HL-60/S4 treated with phorbol 12-myristate 13-acetate at 8.2 ng/mL for 4 days and 3 days (cell line): ENCODE data around the gene CSF3.

ENCODE experiments used
- in situ Hi-C: fragments of 300-500 bp; cut with MboI; formaldehyde crosslinking; loops from 2 replicates; pipeline ENCODE4 v1.15.0; 2022; ENCODE audit warnings: low sequenced_read_pairs

CSF3 gene

DNA sequence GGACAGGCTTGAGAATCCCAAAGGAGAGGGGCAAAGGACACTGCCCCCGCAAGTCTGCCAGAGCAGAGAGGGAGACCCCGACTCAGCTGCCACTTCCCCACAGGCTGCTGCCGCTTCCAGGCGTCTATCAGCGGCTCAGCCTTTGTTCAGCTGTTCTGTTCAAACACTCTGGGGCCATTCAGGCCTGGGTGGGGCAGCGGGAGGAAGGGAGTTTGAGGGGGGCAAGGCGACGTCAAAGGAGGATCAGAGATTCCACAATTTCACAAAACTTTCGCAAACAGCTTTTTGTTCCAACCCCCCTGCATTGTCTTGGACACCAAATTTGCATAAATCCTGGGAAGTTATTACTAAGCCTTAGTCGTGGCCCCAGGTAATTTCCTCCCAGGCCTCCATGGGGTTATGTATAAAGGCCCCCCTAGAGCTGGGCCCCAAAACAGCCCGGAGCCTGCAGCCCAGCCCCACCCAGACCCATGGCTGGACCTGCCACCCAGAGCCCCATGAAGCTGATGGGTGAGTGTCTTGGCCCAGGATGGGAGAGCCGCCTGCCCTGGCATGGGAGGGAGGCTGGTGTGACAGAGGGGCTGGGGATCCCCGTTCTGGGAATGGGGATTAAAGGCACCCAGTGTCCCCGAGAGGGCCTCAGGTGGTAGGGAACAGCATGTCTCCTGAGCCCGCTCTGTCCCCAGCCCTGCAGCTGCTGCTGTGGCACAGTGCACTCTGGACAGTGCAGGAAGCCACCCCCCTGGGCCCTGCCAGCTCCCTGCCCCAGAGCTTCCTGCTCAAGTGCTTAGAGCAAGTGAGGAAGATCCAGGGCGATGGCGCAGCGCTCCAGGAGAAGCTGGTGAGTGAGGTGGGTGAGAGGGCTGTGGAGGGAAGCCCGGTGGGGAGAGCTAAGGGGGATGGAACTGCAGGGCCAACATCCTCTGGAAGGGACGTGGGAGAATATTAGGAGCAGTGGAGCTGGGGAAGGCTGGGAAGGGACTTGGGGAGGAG, at the start of gene CSF3:
TSS of gene CSF3 (plus strand) at position 436 of the 993 bp plus-strand sequence. CDS start at position 471, 35 bp downstream.
- in situ Hi-C loops = loop anchor here (25.0 kb wide), 1 partner anchor 272 kb away; the partner anchor contains the start of gene CDC6

DNA sequence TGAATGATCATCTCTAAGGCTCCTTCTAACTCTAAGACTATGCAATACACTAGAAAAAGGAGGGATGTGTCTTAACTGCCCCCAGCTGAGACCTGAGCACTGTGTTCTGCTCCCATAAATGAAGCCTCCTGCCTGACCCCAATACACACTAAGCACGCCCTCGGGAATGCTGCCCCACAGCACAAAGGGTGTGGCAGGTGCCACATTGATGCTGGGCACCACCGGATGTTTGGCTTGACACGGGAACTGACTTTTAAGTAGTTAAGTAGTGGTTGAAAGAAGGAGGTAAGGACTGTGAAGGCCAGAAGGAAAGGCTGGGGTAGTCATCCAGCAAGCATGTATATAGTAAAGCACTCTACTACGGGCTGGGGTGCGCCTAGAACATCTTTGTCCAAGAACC, 48.5 kb upstream of the CSF3 start:
- in situ Hi-C loops = no loop called here

DNA sequence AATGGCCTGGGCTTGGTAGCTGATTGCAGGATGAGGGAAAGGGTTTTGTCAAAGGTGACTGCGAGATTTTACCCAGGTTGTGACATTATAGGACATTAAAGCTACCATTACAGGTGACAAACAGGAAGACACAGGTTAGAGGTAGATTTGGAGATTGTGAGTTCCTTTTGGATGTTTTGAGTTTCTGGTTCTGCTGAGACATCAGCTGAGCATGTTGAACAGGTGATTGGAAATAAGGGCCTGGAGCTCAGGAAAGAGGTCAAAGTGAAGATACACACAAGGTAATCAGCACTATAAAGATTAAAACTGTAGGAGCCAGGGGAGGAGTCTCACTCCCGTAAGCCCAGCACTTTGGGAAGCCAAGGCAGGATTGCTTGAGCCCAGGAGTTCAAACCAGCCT, 46.5 kb upstream of the CSF3 start:
- in situ Hi-C loops = no loop called here

- in situ Hi-C loops = no loop called here
These were observed 45.9 kb upstream of the CSF3 start for GRCh38 chr17:39969375-39969774.

- in situ Hi-C loops = no loop called here
These were observed 45.0 kb upstream of the CSF3 start for GRCh38 chr17:39970157-39970692.

DNA sequence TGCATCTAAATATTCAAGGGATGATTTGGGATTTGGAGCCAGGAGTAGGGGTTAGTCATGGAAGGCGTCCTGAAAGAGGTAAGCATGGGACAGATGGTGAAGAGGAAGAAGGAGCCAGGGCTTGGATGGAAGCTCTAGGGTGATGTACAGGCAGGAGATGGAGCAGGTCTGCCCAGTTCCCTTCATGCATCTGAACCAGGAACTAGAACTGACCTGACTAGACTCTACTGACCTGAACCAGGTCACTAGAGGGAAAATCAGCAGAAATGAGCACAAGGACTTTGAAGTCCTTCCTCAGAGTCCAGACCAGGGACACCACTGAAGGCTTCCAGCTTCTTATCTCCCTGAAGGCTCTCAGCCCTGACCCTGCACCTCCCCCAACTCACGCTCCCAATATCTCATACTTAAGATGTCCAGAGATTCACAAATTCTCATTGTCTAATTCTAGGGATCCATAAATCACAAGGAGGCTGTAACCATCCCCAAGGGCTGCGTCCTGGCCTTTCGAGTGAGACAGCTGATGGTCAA, 44.1 kb upstream of the CSF3 start:
- in situ Hi-C loops = no loop called here

DNA sequence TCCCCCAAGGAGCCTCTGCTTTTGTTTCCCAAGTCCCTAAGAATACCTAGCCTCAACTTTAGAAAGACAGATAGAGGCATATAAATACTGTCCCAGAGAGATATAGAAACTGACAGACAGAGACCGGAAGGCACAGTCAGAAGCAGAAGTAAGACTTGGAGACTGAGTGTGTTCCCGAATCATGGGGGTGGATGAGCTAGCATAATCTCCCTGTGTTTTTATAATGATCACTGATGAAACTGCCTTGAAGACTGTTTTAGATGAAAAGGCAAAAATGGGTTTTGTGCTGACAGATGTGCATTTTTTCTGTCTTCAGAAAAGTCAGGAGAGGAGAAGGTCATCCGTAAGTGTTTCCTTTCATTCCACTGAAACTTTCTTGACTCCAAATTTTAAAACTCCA, 43.0 kb upstream of the CSF3 start:
- in situ Hi-C loops = no loop called here

DNA sequence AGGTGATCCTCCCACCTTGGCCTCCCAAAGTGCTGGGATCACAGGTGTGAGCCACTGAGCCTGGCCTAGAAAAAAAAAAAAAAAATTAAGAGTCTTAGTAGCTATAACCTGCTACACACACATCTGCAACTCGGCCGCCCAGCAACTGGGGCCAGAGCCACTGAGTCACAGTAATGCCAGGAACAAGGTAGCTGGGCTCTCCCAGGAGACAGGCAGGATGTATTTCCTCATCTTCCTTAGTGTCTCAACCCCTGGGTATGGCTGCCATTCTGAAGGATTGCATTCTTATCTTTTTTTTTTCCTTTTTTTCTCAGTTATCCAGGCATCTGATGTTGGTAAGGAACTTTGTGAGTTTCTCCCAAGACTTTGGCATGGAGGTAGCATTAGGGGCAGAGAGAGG, 41.7 kb upstream of the CSF3 start:
- in situ Hi-C loops = no loop called here

DNA sequence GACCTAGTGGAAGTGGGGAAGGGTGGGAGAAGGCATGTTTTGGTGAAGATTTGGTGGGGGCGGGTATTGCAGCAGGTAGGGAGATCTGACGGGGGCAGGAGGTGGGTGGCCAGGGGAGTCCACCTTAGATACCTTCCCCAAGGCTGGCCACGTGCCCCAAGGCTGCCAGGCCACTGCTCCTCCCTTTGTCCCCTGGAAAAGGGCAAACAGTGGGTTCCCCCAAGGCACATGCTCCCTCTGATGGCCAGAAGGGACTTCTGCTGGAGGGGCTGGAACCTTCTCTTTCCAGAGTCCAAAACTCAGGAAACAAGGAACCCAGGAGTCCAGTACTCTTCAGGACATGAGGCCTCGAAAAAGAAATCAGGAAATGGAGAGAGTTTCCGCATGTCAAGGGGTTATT, 40.8 kb upstream of the CSF3 start:
- in situ Hi-C loops = no loop called here

- in situ Hi-C loops = no loop called here
These were observed 39.4 kb upstream of the CSF3 start for GRCh38 chr17:39975801-39976200.

DNA sequence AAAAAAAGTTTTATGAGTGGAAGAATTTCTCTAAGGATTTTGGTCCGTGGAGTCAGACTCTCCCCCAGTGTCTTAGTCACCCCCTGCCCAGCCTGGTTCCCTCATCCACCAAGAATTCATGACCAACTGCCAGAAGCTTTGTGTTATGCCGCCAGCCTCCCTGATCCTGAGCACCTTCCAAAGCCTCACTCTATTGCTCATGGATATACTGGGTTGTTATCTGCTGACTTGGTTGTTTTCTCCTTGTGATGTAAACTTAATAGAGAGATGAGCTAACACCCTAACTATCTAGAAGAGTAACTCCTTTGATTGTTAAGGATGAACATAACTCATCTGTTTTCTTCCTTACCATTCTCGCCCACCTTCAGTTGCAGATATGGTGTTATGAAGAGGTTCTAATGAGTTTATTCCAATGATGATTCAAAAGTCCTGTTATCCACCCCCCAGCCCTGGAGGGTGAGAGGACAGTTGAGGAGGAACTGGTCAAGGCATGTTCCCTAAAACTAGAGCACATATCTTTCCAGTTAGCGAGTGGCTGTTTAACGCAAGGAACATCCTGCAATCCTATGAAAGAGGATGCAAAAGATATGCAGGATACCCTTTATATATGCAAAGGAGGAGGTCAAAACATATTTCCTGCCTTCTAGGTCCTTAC, 36.1 kb upstream of the CSF3 start:
- in situ Hi-C loops = no loop called here

GRCh38 chr17:39979893-39980350, 35.3 kb upstream of the CSF3 start:
- in situ Hi-C loops = no loop called here

DNA sequence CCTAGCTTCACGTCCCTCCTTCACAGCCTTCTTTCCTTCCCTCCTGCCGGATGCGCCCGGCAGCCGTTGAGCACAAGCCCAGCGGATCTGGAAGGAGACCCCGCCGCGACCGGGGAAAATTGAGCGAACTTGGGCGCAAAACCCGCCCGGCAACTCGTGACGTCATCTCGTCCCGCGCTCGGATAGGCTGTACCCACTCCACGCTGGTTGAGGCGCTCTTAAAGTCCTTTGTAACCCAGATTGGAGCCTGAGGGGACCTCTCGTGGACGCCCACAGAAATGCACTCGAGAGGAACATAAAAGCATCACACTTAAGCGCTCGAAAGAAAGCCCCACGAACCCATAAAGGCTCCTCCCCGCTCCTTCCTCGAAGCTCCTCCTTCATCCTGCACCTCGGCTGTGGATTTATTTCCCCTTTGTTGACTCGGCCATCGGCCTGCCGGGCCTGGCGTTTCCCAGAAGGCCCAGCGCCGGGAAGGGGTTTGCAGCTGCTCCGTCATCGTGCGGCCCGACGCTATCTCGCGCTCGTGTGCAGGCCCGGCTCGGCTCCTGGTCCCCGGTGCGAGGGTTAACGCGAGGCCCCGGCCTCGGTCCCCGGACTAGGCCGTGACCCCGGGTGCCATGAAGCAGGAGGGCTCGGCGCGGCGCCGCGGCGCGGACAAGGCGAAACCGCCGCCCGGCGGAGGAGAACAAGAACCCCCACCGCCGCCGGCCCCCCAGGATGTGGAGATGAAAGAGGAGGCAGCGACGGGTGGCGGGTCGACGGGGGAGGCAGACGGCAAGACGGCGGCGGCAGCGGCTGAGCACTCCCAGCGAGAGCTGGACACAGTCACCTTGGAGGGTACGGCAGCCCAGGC, 34.7 kb upstream of the CSF3 start, which contains the start of gene PSMD3:
TSS of gene PSMD3 (plus strand) at position 457 of the 856 bp plus-strand sequence. CDS start at position 621, 164 bp downstream.
- in situ Hi-C loops = no loop called here

- in situ Hi-C loops = no loop called here
These were observed 34.0 kb upstream of the CSF3 start for GRCh38 chr17:39981207-39981741.

- in situ Hi-C loops = no loop called here
These were observed 33.4 kb upstream of the CSF3 start for GRCh38 chr17:39981766-39982375.

GRCh38 chr17:39988206-39988810, 26.9 kb upstream of the CSF3 start:
- in situ Hi-C loops = no loop called here

- in situ Hi-C loops = no loop called here
These were observed 20.8 kb upstream of the CSF3 start for GRCh38 chr17:39994448-39994847.

- in situ Hi-C loops = no loop called here
These were observed 19.8 kb upstream of the CSF3 start for GRCh38 chr17:39995438-39995837.

DNA sequence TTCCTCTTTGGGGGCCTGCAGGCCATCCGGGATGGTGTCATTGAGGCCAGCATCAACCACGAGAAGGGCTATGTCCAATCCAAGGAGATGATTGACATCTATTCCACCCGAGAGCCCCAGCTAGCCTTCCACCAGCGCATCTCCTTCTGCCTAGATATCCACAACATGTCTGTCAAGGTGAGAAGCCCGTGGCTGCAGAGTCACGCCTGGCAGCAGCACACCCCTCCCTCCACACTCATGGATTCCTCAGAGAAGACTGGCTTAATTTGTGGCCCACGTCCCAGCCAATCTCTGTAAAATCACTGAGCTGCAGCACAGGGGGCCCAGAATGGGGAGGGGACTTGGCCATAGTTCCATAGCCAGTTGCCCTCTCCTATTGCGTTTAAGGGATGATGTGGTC, 19.1 kb upstream of the CSF3 start:
- in situ Hi-C loops = no loop called here
